RWPE2 (cell line): ENCODE results near the gene ZCCHC14.

Source experiments
- ATAC-seq: fragments of 200-7000 bp; cut with Tn5 transposase; 3 replicates; pipeline ENCODE4 v1.9.1; 2021; ENCODE audit warnings: low read depth
- DNase-seq: peaks from one replicate; pipeline ENCODE4 v3.0.0-alpha.2; 2020; ENCODE audit warnings: low spot score
- H3K27ac ChIP-seq: fragments of 450-650 bp; 2 replicates; pipeline ENCODE4 v1.5.1; 2017; ENCODE audit warnings: mild to moderate bottlenecking; ENCODE audit not compliant: poor library complexity, severe bottlenecking
- H3K27me3 ChIP-seq: fragments of 250-450 bp; sonication (Bioruptor Pico); 2 replicates; pipeline ENCODE4 v1.5.1; 2021; ENCODE audit warnings: mild to moderate bottlenecking, moderate library complexity; ENCODE audit not compliant: insufficient read depth, poor library complexity, severe bottlenecking
- H3K36me3 ChIP-seq: fragments of 250-450 bp; sonication (Bioruptor Pico); 2 replicates; pipeline ENCODE4 v1.5.1; 2020; ENCODE audit warnings: low read depth, mild to moderate bottlenecking, moderate library complexity
- H3K4me1 ChIP-seq: fragments of 250-450 bp; sonication (Bioruptor Pico); 2 replicates; pipeline ENCODE4 v1.5.1; 2021; ENCODE audit warnings: mild to moderate bottlenecking, moderate library complexity; ENCODE audit not compliant: insufficient read depth, poor library complexity, severe bottlenecking
- H3K4me3 ChIP-seq: fragments of 250-450 bp; sonication (Bioruptor Pico); 2 replicates; pipeline ENCODE4 v1.5.1; 2021; ENCODE audit warnings: mild to moderate bottlenecking, moderate library complexity; ENCODE audit not compliant: severe bottlenecking
- H3K9me3 ChIP-seq: fragments of 250-450 bp; sonication (Bioruptor Pico); 2 replicates; pipeline ENCODE4 v1.5.1; 2021; ENCODE audit warnings: mild to moderate bottlenecking, moderate library complexity; ENCODE audit not compliant: severe bottlenecking
- CTCF ChIP-seq: fragments of 450-650 bp; IDR thresholded peaks from one replicate; pipeline ENCODE4 v1.5.1; 2017; ENCODE audit warnings: mild to moderate bottlenecking, moderate library complexity; ENCODE audit not compliant: poor library complexity, severe bottlenecking

ZCCHC14 gene

GRCh38 chr16:87423429-87423828 is 69.4 kb downstream of the ZCCHC14 start:
- peaks cover 38% of the 10 kb centered on the region for H3K36me3 ChIP-seq
- no peak overlapping the region for H3K4me3 ChIP-seq
- no peaks in the 10 kb centered on the region for H3K27me3 ChIP-seq
- H3K27ac ChIP-seq = no peak overlapping the region
- no peaks in the 10 kb centered on the region for H3K4me1 ChIP-seq
- no peaks in the 10 kb centered on the region for H3K9me3 ChIP-seq
- ATAC-seq (no peak), DNase-seq (no peak)
- TF ChIP-seq CTCF = no peak

- Histone ChIP-seq H3K4me1 (no peaks in the 10 kb centered on the region), H3K36me3 (peaks cover 42% of the 10 kb centered on the region), H3K27ac (no peak overlapping the region), H3K9me3 (no peaks in the 10 kb centered on the region), H3K4me3 (no peak overlapping the region), H3K27me3 (no peaks in the 10 kb centered on the region)
- no peak for TF ChIP-seq CTCF
- DNase-seq (no peak), ATAC-seq (no peak)
Observed at GRCh38 chr16:87422106-87422505, 70.7 kb downstream of the ZCCHC14 start.

GRCh38 chr16:87421003-87421912 is 71.6 kb downstream of the ZCCHC14 start:
- no peak for DNase-seq
- TF ChIP-seq CTCF = peak; percentile 4
- Histone ChIP-seq H3K9me3 (no peaks in the 10 kb centered on the region), H3K27ac (no peak overlapping the region), H3K4me3 (no peak overlapping the region), H3K36me3 (peaks cover 50% of the 10 kb centered on the region), H3K27me3 (no peaks in the 10 kb centered on the region), H3K4me1 (no peaks in the 10 kb centered on the region)
- ATAC-seq = no peak

- no peak overlapping the region for H3K4me3 ChIP-seq
- DNase-seq (no peak), ATAC-seq (no peak)
- no peaks in the 10 kb centered on the region for H3K27me3 ChIP-seq
- no peaks in the 10 kb centered on the region for H3K9me3 ChIP-seq
- H3K27ac ChIP-seq = no peak overlapping the region
- H3K36me3 ChIP-seq = peaks cover 57% of the 10 kb centered on the region
- no peaks in the 10 kb centered on the region for H3K4me1 ChIP-seq
- no peak for TF ChIP-seq CTCF
Observed at GRCh38 chr16:87420026-87421002, 72.5 kb downstream of the ZCCHC14 start.
